HS-27A (cell line): ENCODE results near the gene HOXD8.
A peak's percentile ranks its signal among the peaks of the same experiment; 100 is the strongest.

Source experiments
- DNase-seq: peaks from one replicate; pipeline ENCODE4 v3.0.0-alpha.2; 2012; ENCODE audit warnings: low read depth, missing footprints

HOXD8 gene

DNA sequence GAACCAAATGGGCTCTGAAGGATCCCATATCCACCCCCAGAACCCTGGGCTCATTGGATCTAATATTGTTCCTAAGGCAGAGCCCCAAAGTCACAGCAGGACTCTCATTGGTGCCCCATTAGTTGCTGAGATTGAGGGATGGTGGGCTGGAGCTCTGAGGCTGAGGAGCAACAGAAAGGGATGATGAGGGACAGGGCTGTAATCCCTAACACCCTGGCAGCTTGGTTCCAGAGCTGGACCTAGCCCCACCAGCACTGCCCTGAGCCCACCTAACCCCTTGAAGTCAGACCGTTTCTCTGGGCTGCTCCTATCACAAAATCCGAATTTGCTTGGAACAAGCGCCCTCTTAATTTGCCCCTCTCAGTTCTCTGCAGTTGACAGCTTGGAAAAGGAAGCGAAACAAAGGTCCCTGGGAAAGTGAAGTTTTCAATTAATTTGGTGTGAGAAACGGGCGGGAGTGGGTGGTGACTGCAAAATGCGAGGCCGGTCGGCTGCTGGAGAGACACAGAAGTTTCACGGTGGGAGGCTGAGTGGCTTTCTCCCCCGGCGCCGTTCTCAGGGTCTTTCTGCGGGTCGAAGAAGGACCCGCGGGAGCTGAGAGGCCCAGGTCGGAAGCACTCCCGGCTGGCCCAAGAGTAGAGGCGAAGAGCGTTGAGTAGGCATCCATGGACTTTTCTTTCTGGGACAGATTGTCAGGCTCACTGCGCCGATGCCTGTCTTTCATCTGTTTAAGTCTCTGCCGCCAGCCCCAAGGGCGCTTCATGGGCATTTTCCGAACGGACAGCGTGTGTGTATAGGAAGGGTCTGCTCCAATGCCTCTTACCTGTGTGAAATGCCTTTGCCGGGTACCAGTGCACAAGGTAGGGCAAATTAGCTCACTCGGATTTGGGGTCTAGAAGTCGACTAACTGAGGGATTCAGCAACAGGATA lies 37.9 kb upstream of the HOXD8 start:
- no peak for DNase-seq

DNA sequence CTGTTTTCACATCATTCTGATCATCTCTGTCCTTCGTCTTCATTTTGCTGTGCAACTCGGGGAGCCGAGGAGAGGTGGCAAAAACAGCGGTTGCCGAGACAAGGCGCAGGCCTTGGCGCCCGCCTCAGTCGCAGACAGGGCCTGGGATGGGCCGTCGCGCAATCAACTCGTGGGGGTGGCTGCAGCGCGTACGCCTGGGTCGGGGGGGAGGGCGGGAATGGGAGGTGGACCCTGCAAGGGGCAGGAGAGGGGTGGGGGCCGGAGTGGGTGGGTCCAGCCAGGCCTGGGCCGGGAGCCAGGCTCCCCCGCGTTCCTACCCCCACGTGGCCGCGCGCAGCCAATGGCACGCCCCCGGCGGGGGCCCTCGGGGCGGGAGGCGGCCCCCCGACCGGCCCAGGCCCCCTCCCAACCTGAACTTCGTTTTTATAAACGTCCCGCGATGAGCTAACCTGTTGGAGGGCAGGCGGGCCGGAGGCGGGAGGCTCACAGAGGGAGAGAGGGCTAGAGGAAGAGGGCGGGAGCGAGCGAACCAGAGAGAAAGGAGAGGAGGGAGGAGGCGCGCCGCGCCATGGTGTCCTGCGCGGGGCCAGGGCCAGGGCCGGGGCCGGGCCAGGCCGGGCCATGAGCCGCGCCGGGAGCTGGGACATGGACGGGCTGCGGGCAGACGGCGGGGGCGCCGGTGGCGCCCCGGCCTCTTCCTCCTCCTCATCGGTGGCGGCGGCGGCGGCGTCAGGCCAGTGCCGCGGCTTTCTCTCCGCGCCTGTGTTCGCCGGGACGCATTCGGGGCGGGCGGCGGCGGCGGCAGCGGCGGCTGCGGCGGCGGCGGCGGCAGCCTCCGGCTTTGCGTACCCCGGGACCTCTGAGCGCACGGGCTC lies 37.0 kb upstream of the HOXD8 start, which contains the start of gene HOXD13:
Gene HOXD13 (plus strand): TSS at position 452 of the 875 bp plus-strand sequence. CDS start 170 bp downstream, at position 622.
- no peak for DNase-seq

DNA sequence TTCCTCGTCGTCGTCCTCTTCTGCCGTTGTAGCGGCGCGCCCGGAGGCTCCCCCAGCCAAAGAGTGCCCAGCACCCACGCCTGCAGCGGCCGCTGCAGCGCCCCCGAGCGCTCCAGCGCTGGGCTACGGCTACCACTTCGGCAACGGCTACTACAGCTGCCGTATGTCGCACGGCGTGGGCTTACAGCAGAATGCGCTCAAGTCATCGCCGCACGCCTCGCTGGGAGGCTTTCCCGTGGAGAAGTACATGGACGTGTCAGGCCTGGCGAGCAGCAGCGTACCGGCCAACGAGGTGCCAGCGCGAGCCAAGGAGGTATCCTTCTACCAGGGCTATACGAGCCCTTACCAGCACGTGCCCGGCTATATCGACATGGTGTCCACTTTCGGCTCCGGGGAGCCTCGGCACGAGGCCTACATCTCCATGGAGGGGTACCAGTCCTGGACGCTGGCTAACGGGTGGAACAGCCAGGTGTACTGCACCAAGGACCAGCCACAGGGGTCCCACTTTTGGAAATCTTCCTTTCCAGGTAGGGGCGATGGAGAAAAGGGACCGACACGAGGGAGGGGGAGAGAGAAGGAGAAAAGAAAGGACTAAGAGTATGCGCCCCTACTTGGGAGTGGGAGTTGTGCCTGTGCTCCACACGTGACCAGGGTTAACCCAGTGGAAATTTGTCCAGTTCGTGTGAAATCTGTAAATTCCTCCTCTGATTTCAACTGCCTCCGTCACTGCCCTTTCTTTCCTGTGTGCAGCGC lies 36.2 kb upstream of the HOXD8 start:
- no peak for DNase-seq

DNA sequence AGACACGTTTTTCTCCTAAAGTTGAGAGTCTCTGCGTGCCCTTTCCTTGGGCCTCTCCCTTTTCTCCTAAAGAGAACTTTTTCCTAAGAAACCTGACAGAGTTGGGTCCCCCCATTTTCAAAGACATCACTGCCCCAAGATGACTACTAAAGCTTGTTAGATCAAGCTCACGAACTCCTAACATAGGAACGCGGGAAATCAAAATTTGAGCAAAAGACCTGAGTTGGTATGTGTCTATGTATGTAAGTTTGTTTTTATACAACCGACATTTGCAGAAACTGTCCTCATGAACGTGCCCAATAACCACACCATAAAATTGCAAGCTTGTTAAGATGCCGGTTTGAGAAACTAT lies 35.6 kb upstream of the HOXD8 start:
- no peak for DNase-seq

DNA sequence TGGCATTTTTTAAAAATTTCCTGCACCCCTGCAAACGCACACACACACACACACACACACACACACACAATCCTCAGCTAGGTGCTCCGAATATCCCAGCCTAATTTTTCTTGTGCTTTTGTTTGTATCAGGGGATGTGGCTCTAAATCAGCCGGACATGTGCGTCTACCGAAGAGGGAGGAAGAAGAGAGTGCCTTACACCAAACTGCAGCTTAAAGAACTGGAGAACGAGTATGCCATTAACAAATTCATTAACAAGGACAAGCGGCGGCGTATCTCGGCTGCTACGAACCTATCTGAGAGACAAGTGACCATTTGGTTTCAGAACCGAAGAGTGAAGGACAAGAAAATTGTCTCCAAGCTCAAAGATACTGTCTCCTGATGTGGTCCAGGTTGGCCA lies 35.2 kb upstream of the HOXD8 start:
- DNase-seq = no peak

DNA sequence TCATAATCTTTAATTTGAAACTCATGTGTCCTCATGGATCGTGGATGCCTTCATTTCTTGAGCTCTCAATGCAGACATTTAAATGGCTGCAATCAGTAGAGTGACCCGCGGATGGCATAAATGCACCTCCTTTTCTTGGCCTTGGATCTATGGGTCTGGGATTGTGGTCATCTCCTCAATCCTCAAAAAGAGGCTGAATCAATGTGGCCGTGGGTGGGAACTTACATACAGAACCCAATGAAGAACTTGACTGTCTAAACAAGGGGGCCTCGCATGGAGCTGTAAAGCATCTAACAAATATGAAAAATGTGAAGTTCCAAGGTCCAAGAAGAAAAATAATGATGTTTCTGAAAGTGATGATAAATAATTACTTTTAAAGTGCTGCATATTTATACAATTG lies 34.1 kb upstream of the HOXD8 start:
- no peak for DNase-seq

DNA sequence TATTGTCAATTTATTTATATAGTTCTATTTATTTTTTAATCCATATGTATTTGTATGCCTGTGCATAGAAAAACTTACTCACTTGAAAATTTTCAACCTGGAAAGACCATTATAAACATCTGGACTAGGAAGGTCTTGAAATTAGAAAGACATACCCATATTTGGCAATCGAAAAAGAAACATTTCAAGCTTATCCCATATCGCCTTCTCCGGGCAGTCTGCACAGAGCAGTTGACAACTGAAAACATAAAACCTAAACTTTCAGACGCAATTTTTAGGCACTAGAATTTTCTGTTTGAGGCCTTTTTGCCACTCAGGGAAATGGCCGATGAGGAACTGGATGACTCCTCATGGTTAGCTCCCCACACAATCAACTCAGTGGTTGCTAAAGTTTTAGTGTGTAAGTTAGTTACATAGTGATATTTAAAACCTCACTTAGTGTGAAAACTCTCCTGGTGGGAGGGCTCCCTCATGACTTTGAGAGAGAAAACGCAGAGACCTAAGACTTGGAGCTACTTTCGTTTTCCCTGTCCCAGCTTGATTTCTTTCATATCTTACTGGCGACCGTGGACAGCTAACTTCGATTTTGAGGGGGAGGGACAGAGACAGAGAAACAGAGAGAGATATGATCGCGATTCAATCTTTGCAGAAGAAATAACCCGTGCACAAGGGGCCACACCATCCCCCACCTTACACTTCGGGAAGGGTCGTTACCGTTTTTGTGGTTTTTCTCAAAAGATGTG lies 33.1 kb upstream of the HOXD8 start:
- no peak for DNase-seq

DNA sequence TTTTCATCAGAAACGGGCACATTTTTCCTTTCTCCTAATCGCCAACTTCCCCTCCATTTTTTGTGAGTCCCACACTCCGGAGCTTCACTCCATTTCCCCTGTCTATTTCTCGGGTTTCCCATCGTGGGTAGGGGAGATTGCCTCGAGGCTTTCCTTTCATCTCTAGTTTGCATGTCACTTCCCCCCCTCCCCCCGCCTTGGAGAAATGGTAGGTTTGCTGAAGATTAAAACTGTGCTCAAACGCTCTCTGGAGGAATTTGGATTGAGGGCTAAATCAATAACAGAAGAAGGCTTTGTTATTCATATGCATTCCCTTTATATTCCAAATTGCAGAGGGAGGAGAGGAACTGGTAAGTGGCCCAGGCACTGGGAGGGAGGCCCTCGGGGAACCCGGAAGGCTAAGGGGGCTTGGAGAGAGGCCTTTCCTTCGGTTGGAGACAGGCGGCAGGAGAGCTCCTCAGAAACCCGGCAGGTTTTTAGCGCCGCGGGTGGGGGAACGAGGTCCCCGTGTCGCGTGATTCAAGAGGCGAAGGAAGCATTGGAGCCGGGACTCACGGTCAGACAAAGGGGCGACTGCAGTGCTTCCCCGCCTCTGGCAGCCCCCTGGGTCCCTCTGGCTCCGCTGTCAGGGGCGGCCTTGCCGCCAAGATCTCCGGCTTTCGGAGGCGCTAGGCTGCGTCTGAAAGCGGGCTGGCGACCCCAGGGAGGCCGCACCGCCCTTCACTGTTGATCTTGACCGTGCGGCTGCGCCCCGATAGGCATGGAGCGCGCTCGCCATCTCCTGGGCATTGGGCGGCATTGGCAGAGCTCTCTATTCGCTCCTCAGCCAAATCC lies 32.3 kb upstream of the HOXD8 start:
- peak; percentile 34 for DNase-seq

DNA sequence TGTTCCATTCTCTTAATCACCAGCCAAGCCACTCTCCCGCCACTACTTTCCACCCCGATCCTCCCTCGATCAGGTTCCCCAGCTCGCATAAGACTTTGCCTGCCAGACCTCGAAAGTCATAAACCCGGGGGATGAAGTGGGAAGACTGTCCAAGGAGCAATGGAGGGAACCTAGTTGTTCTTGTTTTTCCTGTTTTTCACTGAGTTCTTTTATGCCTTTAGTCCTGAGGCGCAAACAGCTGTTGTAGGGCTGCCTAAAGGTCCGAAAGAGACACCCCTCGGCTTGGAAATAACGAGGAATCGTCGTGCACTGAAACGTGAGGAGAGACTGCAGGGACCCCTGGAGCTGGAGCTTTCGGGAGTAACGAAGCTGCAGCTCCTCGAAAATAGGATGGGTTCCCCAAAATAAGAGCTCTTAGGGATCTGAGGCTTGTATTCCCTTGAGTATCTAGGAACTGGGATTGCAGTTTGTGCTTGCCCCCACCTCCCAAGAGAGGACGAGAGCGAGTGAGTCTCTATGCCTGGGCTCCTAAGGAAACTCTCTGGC lies 31.6 kb upstream of the HOXD8 start:
- DNase-seq = no peak

DNA sequence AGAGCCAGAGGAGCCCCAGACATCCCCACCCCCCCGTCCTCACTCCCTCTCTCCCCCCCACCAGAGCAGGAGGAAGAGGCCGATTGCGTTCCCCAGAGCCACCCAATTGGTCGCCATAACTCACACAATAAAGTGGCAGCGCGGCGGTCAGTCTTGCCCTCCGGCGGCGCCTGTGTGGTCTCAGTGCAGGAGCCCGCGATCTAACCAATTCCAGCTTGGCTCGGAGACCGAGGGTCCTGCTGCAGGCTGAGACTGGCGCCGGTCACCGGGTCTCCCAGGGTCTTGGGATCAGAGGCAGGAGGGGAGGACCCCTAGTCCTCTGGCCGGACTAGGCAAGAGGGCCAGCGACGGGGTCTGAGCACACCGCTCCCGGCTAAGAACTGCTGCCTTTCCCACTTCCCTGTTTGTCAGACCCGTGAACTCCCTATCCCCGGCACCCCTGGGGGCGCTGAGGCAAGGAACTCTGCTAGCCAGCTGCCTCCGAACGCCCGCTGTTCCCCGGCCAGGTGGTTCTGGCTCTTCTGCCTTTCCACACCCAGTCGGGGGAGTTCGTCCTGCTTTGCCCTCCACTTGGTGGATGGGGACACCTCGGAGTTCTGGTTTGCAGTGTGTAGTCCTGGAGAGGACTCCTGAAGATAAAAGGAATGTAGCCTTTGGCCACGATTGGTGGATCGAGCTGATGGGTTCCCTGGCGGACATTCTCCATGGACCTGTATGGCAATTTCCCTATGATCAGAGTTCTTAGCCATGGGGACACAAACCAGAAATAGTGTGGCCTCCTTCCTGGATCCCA lies 30.9 kb upstream of the HOXD8 start:
- DNase-seq = no peak

DNA sequence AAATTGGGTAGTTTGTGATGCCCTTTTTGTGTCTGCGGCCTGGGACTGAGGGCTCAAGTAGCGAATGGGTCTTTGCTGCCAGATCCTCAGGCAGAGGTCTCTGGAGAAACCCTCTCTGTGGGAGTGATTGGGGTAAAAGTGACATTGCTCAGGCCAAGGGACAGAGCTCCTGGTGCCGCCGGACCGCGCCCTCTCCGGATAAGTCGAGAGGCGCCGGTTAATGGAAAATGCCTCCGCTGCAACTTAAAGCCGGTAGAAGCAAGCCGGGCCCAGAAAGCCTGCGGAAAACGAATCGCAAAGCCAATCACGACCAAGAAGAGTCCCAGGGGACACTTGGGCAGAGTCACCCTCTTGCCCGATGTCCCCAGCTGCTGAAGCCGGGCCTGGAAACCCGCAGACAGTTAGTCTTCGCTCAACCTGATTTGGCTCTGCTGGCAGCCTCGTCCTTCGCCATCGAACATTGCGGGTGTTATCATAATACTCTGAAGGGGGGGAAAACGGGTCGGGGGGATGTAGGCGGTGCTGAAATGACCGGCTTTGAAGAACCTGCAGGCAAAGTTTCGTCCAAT lies 30.3 kb upstream of the HOXD8 start:
- DNase-seq = no peak

DNA sequence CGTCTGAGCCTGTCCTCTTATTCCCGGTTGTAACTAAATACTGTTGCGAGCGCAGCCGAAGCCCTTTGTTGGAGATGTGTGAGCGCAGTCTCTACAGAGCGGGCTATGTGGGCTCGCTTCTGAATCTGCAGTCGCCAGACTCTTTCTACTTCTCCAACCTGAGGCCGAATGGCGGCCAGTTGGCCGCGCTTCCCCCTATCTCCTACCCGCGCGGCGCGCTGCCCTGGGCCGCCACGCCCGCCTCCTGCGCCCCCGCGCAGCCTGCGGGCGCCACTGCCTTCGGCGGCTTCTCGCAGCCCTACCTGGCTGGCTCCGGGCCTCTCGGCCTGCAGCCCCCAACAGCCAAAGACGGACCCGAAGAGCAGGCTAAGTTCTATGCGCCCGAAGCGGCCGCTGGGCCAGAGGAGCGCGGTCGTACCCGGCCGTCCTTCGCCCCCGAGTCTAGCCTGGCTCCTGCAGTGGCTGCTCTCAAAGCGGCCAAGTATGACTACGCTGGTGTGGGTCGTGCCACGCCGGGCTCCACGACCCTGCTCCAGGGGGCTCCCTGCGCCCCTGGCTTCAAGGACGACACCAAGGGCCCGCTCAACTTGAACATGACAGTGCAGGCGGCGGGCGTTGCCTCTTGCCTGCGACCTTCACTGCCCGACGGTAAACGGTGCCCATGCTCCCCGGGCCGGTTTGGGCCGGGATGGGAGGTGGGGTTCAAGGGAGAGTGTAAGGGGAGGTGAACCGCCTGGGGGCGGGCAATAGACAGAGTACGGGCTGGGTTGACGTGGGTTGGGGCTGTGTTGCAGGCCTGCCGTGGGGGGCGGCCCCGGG lies 29.6 kb upstream of the HOXD8 start, which contains the start of gene HOXD12:
Gene HOXD12 (plus strand): TSS at position 68 of the 819 bp plus-strand sequence. CDS start 7 bp downstream, at position 75.
- DNase-seq = no peak

DNA sequence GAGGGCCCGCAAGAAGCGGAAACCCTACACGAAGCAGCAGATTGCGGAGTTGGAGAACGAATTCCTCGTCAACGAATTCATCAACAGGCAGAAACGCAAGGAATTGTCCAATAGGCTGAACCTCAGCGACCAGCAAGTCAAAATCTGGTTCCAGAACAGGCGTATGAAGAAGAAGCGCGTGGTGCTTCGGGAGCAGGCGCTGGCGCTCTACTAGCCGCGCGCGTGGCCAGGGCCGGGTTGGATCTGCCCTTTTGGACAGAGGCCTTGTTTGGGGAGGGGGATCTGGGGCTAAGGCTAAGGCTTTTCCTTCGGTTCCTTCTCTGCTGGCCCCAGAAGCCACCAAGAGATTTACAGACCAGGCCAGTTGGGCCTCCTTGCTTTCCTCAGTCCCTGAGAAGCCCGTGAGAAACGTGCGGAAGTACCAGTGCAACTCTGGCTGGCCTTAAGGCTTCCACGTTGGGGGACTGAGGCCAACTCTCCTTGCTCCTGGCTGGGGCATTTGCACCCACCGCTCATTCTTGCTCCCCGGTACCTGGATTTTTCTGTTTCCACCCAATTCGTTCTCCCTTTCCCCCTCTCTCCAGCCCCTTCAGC lies 28.9 kb upstream of the HOXD8 start:
- DNase-seq = no peak

DNA sequence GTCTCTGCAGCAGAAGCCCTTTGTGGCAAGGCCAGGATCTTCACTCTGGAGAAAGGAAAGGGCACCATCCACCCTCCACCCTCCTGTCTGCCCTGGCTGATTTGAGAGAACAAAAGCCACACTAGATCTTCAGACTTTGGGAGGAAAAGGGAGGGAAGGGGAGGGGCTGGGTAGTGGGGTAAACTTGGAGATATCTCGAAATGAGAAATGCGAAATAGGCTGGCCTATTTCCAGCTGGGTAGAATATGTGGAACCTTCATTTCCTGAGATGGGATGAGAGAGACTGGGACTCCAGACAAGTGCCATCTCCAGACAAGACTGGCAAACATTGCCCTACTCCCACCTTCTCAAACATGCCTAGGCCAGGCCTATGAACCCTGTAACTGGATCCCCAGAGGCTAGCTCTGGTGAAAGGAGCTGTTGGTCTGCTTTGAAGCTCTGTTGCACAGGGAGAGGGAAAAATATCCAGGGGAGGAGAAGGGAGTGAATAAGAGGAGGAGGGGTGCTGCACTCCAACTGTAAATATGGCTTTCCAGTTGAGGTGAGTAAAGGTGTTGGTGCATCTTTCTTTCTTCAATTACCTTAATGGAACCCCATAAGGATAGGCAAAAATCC lies 28.2 kb upstream of the HOXD8 start:
- no peak for DNase-seq

DNA sequence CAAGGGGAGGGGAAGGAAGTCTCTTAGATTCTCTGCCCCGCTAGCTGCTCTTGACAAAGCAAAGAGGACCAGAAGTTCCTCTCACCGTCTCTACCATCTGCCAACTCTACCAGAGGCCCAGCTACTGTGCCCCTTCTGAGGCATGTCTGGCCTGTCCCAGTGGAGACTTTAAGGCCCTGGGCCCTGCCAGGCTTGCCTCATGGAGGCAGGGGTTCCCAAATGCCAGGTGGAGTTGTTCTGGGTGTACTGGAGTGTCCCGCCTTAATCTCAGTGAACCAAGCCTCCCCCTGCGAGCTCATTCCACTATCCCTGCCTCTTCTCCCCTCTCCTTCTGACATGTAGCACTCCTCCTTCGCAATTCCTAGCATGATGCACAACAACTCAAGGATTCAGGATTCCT lies 27.7 kb upstream of the HOXD8 start:
- no peak for DNase-seq

DNA sequence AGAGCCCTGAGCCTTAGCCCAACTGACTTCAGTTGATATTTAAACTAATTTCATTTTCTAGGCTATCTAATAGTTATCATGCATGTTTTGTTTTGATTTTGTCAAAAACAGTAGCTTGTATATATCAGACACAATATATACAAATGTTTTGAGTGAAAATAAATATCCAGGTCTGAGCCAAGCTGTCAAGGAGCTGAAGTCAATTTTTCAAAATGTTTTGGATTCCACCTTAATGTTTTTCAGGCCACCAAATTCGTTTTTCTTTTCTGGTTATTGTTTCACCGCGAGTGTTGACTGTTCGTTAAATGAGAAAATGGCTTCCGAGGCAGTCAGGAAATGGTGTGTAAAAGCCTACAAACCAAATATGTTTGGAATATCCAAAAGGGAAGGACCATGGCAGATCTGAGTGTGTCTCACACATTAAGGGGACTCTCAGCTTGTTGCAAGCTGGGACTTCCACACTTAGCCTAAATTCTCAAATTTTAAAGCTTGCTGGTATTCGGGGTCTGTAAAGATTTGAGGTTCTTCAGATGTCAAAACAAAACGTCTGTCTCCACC lies 27.1 kb upstream of the HOXD8 start:
- no peak for DNase-seq

DNA sequence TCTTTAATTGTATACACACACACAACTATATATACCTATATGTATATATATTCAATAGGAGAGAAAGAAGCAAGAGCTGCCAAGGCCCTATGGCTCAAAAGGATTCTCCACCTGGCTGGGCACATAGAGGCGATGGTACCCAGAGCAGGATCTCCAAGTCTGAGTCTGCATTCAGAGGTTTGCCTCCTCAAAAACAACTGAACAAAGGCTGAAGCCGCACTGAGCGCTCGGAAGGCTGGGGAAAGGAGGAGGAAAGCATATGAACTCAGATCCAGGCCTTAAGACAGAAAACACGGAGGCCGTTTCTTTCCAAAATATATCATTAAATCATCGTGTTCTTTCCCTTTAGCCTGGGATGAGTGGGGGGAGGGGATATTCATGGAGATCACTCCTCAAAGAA lies 26.3 kb upstream of the HOXD8 start:
- DNase-seq = no peak
